Jurkat, Clone E6-1 (cell line): ENCODE results near the gene PNKP.

ENCODE experiments used
- DNase-seq: peaks from one replicate; pipeline ENCODE4 v3.0.0-alpha.2; 2011; ENCODE audit warnings: low read depth, low spot score
- H3K4me3 ChIP-seq: 2 replicates; pipeline ENCODE4 v1.5.1; 2011; ENCODE audit warnings: mild to moderate bottlenecking, low read length, control low read depth, moderate library complexity

Gene PNKP

DNA sequence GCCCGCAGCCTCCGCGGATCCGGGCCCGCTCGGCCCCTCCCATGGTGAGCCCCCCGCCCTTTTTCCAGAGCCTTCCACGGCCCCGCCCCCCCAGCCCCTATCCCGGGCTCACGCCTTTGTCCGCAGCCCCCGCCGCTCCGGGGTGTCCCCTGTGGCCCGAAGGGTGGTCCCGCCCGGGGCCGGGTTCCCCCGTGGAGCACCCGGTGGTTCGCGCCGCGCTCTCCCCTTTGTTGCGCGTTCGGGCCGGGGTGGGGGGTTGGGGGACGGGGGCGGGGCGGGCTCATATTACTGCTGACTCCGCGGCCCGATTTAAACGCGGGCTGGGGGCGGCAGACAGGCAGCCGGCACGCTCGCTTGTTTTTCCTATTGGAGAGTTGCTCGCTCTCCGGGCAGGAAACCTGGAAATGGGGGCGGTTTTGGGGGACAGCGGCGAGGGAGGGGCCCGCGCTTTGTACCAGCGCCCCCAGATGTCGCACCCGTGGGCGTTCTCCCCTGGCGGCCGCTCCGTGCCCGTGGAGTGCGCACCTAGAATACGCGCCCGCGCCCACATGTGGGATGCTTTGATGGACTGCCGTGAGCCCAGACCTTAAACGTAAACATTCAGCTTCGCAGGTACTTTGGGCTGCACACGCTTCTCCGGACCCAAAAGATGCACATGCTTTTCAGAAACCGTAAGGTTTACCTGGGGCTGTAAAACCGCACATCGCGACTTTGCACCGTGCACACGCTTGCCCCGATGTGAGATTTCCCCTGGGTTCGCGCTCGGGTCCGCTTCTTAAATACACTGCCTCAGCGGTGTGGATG, 15.7 kb downstream of the PNKP start:
- DNase-seq: no peak
- H3K4me3 ChIP-seq: peak overlapping the region; percentile 79

DNA sequence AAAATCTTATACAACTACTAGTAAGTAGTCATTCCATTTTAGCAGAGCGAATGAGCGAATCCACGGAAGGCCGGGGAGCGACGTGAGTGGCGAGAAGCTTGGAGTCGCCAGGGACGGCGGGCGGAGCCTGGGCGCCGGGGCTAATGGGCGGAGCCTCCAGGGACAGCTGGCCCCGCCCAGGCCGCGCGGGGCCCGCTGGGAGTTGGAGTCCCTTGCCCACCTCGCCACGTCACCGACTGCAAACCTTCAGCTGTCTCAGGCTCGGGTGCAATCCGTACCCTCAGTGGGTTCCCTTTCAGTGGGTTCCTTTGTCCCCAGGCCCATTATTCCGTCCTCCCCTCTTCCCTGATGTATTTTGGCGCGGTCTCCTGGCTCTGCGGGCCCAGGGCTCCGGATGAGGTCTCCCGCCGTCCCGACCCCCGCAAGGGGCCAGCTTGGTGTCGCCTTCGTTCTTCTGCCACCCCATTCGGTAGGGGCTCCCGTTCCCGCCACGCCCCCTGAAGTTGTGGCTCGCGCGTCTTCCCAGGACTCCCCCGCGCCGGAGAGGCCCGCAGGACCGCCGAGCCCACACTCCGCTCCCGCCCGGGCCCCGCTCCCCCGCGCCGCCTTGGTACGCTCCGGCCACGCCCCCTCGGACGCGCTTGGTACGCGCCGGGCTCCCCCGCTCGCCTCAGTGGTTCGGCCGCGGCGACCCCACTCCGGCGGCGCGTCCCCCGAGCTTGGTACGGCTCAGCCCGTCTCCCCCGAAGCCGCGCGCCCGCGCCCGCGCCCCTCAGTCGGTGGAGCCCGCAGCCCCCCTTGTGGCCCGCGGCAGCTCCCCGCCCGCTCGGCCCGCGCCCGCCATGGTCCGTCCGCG, 16.7 kb downstream of the PNKP start, which contains the start of gene PTOV1:
Gene PTOV1, plus strand, starts transcription at position 673 of the 856 bp plus-strand sequence.
- DNase-seq: peak; percentile 87

DNA sequence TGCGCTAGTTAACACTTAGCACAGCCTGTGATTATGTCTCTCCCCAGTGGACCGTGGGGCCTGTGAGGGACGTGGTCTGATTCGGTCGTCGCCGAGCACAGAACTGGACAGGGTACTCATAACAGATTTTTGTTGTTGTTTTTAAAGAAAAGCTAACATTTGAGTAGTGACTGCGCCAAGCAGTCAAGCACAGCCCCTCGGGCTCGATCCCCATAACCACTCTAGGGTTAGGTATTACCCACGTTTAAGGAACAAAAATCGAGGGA, 17.2 kb downstream of the PNKP start:
- DNase-seq: no peak
- H3K4me3 ChIP-seq: peak overlapping the region; percentile 79

More for the DNA sequence above, 16.7 kb downstream of the PNKP start, which contains the start of gene PTOV1:
- H3K4me3 ChIP-seq: peak within 1 kb of the TSS; percentile 79

DNA sequence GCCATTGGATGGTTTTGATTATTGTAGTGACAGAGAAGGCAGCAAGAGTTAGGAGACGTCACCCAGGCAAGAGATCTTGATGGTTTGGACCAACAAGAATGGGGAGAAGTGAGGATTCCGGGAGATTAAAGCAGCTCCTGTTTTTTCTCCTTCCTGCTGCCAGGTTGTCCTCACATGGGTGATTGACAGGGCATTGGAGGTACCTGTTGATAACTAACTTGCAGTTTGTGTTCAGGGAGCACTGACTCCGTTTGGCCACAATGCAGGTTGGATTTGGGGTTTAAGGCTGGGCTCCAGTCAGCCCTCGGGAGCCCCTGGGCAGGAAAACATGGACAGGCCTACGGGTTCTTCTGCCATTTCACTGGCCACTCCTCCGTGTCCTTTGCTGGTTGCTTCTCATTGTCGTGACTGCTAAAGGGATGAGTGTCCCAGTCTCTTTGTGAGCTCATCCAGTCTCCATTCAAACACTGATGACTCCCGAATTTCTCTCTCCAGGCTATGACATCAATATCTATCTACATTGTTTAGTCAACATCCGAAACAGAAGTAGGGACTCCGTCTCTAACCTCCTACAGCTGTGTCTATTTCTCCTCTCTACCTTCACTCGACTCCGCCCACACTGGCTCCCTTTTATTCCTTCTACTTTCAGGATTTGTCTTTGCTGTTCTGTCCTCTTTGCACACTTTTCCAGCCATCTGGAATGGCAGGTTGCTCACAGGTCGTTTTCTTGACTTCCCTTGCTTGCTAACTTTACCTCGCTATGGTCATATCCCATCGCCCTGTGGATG, 17.7 kb downstream of the PNKP start:
- DNase-seq: no peak
- peak overlapping the region; percentile 79 for H3K4me3 ChIP-seq

DNA sequence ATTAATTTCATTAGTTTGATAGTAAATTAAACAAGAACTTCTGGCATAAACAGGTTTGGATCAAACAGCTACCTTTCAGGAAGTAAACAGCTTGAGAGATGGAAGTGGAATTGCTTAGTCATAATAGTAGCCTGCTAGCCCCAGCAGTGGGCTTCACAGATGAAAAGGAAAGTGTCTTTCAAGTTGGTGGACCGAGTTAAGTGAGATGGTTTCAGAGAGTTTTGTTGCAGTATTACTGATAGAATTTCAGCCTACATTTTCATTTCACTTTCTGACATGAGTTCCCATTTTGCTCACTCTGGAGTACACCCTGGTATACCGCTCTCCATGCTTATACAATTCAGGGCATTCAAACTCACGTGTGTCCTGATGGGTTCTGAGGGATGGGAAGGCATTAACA, 18.4 kb downstream of the PNKP start:
- no peak for DNase-seq
- no peak overlapping the region for H3K4me3 ChIP-seq

DNA sequence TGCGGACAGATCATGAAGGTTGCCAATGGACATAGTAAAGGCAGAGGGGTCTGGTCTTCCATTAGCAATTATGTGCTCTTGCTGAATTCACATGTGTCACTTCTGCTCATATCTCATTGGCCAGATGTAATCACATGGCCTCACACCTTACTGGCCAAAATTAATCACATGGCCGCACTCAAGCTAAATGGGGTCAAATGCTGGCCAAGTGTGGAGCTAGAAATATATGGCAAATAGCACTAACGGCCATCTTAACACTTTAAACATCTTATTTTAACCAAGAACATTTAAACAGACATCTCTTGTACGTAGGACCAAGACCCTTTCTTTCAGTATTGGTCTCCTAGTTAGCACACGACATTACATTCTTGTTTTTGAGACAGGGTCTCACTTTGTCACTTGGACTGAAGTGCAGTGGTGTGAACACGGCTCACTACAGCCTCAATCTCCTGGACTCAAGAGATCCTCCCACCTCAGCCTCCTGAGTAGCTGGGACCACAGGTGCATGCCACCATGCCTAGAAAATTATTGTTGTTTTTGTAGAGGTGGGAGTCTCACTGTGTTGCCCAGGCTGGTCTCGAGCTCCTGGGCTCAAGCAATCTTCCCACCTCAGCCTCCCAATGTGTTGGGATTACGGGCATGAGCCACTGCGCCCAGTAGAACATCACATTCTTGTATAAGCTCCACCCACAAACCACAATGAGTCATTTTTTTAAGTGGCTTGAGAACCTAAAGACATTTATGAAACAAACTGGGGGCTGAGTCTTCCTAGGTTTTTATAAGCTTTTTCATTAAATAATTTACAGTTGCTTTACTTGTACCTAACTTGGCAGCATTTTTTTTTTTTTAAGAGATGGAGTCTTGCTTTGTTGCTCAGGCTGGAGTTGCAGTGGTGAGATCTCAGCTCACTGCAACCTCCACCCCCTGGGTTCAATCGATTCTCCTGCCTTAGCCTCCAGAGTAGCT, 19.4 kb downstream of the PNKP start:
- no peak for DNase-seq

DNA sequence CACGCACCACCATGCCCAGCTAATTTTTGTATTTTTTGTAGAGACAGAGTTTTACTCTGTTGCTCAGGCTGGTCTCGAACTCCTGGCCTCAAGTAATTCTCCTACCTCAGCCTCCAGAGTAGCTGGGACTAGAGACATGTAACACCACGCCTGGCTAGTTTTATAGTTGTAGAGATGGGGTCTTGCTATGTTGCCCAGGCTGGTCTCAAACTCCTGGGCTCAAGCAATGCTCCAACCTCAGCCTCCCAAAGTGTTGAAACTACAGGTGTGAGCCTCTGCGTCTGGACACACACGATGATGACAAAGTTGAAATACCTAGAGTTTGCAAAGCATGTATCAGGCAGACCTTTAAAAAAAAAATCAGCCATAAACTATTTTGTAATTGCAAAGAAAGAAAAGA, 21.0 kb downstream of the PNKP start:
- no peak for DNase-seq

More for the DNA sequence above, 19.4 kb downstream of the PNKP start:
- no peak overlapping the region for H3K4me3 ChIP-seq

DNA sequence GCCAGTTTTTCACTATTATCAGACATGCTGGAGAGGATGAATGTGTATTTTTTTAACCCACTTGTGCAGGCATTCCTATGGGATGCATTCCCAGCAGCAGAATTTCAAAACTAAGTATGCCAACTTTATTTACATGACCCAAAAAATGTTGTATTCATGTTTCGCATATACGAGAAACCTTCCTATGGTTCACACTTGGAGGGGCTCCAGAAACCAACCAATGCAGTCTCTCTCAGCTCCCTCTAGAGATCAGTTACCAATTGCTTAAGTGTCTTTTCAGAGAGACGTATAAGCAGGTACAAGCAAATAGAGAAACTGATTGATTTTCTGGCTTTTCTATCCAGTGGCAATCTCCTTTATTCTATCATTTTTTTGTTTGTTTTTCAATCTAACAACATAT, 22.0 kb downstream of the PNKP start:
- no peak overlapping the region for H3K4me3 ChIP-seq
- no peak for DNase-seq

More for the DNA sequence above, 21.0 kb downstream of the PNKP start:
- no peak overlapping the region for H3K4me3 ChIP-seq

DNA sequence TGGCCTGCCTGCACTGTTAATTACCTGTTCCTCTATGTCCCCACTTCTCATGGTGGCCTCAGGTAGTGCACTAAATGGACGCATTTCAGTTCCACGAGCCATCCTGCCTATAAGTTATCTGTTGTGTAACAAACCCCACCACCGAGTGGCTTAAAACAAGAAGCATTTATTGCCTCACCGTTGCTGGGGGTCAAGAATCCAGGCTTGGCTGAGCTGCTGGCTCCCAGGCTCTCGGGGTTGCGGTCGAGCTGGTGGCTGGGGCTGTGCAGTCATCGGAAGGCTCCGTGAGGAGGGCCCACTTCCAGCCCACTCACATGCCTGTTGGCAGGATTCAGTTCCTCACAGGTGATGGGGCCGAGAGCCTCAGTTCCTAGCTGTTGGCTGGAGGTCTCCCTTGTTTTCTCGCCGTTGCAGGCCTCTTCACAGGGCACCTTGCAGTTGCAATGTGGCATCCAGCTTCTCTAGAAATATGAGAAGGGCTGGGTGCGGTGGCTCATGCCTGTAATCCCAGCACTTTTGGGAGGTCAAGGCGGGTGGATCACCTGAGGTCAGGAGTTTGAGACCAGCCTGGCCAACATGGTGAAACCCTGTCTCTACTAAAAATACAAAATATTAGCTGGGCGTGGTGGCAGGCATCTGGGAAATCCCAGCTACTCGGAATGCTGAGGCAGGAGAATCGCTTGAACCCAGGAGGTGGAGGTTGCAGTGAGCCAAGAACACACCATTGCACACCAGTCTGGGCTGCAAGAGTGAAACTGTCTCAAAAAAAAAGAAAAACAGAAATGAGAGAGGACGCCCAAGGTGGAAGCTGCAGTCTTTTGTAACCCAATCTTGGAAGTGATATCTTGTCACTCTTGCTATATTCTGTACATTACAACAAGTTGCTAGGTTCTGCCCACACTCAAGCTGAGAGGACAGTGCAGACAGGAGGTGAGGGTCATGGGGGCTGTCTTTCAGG, 23.0 kb downstream of the PNKP start:
- DNase-seq: no peak
- H3K4me3 ChIP-seq: no peak overlapping the region

DNA sequence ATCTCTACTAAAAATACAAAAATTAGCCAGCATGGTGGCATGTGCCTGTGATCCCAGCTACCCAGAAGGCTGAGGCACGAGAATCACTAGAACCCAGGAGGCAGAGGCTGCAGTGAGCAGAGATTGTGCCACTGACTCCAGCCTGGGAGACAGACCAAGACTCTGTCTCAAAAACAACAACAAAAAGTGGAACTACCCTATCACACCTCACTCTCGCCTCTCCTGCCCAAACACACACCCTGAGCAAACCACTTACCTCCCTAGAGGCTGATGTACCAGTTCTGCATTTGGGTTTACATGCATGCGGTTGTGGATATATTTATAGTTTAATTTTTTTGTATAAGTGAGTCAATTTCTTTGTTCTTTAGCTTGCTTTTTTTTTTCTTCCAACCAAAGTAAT, 24.1 kb downstream of the PNKP start:
- H3K4me3 ChIP-seq: no peak overlapping the region
- DNase-seq: no peak

DNA sequence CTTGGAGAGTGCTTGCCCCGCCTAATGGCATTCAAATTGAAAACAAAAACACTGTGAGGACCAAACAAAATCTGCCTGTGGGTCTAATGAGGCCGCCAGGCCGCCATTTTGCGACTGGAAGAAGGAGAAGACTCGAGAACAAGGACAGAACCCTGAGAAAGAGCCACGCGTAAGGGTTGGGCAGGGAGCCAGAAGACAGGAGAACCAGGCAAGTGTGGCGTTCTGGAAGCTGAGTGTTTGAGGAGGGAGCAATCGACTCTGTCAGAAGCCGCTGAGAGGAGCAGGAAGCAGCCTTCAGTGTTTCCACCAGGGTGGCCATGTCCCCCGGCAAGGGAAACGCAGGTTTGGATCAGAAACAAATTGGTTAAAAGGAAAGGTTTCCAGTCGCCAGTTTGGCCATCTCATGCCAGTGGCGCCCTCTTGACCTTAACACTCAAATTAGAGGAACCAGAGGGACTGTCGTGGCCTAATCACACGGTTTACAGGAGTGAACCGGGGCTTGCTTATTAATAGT, 26.6 kb downstream of the PNKP start:
- DNase-seq: no peak
- H3K4me3 ChIP-seq: no peak overlapping the region

DNA sequence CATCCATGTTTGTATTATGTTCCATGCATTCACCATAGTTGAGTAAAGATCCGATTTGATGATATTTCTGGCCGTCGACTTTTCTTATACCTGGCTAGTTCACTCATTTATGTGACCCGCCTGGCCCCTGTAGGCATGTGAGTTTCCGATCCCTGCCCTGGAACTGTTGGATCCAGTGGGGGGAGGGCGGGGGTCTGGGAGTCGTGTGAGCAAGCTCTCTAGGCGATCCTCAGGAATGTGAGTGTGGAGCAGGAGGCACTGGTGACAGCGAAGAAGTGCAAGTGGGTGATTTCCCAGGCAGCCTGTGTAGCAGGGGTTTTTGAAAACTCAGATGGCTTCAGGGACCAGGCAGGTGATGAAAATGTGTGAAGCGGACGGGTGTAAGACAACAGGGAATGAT, 27.1 kb downstream of the PNKP start:
- H3K4me3 ChIP-seq: no peak overlapping the region
- DNase-seq: no peak

DNA sequence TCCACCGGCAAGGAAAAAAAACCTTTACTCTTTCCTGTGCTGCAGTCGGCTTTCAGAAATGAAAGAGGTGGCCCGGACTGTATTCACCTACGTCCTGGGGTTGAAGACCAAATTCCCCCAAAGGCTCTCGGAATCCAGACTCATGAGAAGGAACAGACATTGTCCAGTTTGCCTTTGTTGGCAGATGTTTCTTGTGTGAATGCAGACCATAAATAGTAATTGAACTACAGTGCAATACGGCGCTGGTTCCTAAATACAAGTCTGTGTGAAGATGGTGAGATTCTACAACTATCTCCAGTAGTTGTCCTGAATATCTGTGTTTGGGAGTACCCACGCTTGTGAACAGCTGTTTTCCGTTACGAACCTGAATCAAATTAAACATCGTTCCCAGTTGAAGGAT, 27.7 kb downstream of the PNKP start:
- no peak overlapping the region for H3K4me3 ChIP-seq
- no peak for DNase-seq

DNA sequence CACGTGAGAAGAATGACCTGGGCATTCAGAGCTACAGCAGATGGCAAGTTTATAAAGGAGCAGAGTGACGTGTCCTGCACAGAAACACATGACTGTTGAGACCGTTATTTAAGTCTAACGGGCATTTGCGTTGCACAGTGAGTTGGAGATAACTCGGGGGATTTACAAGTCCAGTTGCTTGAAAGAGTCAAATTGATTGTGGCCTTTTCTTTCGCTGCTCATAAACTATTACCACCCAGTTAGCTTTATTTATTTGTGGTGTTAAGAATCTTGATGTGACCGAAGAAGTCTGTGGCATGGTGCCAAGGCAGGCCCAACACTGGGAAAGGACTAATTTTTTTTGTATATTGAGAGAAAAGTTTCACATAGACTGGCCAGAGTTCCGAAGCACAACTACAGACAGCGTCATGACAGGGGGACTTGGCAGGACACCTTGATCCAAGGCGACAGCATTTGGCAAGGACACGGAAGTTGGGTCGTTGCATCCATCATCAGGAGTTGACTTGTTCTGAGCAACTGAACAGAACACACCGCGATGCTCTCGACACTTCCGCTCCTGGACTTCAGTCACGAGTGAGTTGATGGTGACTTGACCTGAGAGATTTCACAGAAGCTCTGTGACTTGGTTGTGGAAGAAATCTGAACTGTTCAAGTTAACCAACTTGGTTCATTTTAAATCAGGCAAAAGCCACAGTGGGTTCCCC, 28.3 kb downstream of the PNKP start:
- H3K4me3 ChIP-seq: no peak overlapping the region
- no peak for DNase-seq

DNA sequence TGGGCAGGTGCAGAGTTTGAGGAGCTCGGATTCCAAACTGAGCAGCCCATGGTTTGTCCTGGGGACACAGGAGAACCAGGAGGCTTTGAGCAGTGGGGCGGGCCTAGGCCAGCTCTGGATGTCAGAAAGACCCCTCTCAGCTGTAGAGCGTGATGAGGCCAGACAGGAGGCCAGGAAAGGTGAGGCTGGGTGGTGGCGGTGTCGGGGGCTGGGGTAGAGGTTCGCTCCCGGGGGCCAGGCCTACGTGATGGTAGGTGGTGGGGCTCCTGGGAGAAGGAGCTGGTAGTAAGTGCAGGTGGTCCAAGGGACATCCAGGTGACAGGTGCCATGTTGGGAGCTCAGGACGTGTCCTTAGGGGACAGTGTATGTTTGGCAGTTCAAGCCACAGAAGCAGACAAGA, 30.0 kb downstream of the PNKP start:
- no peak for DNase-seq
- no peak overlapping the region for H3K4me3 ChIP-seq

DNA sequence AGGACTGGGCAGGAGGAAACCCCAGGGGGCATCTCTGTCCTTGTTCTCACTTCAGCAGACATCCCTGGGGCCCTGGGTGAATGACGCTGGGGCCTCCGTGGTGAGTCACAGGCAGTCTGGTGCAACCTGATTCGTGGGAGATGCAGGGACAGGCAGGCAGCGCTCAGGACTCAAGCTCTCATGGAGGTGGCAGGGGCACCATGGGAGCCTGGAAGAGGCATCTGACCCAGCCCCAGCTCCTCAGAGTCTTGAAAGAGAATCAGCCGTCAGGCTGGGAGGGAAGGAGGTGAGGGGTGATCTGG, 30.4 kb downstream of the PNKP start:
- no peak overlapping the region for H3K4me3 ChIP-seq
- DNase-seq: no peak
